Fibroblast of lung (primary cell): ENCODE measurements around the gene SETX.

Experiments used
- CTCF ChIP-seq, 2 donors: IDR thresholded peaks in 1 of 2; conservative IDR thresholded peaks in 1 of 2; 1 replicate in 1 of 2; 2 replicates in 1 of 2; pipeline ENCODE4 v1.5.1; 2011 to 2012; ENCODE audit warnings: low read length in 2 of 2, control low read depth in 1 of 2, inconsistent platforms in 1 of 2, low read depth in 1 of 2, mild to moderate bottlenecking in 1 of 2
- EZH2 ChIP-seq: IDR thresholded peaks from 2 replicates; pipeline ENCODE4 v1.5.1; 2012; ENCODE audit warnings: low read length, control low read depth, mild to moderate bottlenecking; ENCODE audit errors: missing control alignments

- TF ChIP-seq CTCF (conservative IDR thresholded peaks at IDR 0.05 in 1 of 2, IDR thresholded peaks at IDR 0.05 in 1 of 2; ENCODE audit: low read depth in 1 of 2, low read length in 2 of 2), result no peak
- TF ChIP-seq EZH2, result no peak
Measured at GRCh38 chr9:132387133-132387532, 32.3 kb upstream of the SETX start.
